Fibroblast of lung (primary cell): ENCODE measurements around the gene PSMD8. TPM values are rescaled to one million over a fixed set of nuclear protein-coding genes. Genes with fewer than 3 reads are reported as not detected.

Source experiments
- DNase-seq, 2 donors: peaks; one replicate each; pipeline versions ENCODE4 v3.0.0 to v3.0.0-alpha.2; 2010; ENCODE audit warnings: low read depth in 2 of 2
- H2AFZ ChIP-seq: 2 replicates; pipeline ENCODE4 v1.5.1; 2012; ENCODE audit warnings: low read length, control low read depth, inconsistent platforms
- H3K27ac ChIP-seq: 2 replicates; pipeline ENCODE4 v1.5.1; 2011; ENCODE audit warnings: low read length, control low read depth; ENCODE audit not compliant: insufficient read depth
- H3K27me3 ChIP-seq: 2 replicates; pipeline ENCODE4 v1.5.1; 2011; ENCODE audit warnings: mild to moderate bottlenecking, low read length; ENCODE audit not compliant: control insufficient read depth, insufficient read depth
- H3K36me3 ChIP-seq: 2 replicates; pipeline ENCODE4 v1.5.1; 2011; ENCODE audit warnings: low read length; ENCODE audit not compliant: control insufficient read depth, insufficient read depth
- H3K4me1 ChIP-seq: 2 replicates; pipeline ENCODE4 v1.5.1; 2011; ENCODE audit warnings: low read length; ENCODE audit not compliant: control insufficient read depth, insufficient read depth; ENCODE audit errors: extremely low read depth
- H3K4me2 ChIP-seq: 2 replicates; pipeline ENCODE4 v1.5.1; 2011; ENCODE audit warnings: low read length, control low read depth; ENCODE audit not compliant: insufficient read depth; ENCODE audit errors: extremely low read depth
- H3K4me3 ChIP-seq, 4 experiments: fragments of 200-600 bp in 1 of 4; sonication (generic) in 1 of 4; replicated peaks in 1 of 4; 2 replicates each; pipeline ENCODE4 v1.5.1; 2011 to 2016; ENCODE audit warnings: low read length in 4 of 4, low read depth in 3 of 4, mild to moderate bottlenecking in 3 of 4, control low read depth in 2 of 4, inconsistent platforms in 1 of 4, mixed read lengths in 1 of 4; ENCODE audit not compliant: insufficient read depth in 1 of 4; ENCODE audit errors: control extremely low read depth in 1 of 4
- H3K79me2 ChIP-seq: 2 replicates; pipeline ENCODE4 v1.5.1; 2012; ENCODE audit warnings: mild to moderate bottlenecking, low read length, inconsistent platforms; ENCODE audit not compliant: control insufficient read depth, insufficient read depth
- H3K9ac ChIP-seq: 2 replicates; pipeline ENCODE4 v1.5.1; 2011; ENCODE audit warnings: mild to moderate bottlenecking, low read length, control low read depth; ENCODE audit not compliant: insufficient read depth
- H3K9me3 ChIP-seq: 2 replicates; pipeline ENCODE4 v1.5.1; 2012; ENCODE audit warnings: low read depth, low read length; ENCODE audit not compliant: control insufficient read depth, insufficient read depth
- H4K20me1 ChIP-seq: 2 replicates; pipeline ENCODE4 v1.5.1; 2011; ENCODE audit warnings: low read length; ENCODE audit not compliant: control insufficient read depth, insufficient read depth; ENCODE audit errors: extremely low read depth
- EZH2 ChIP-seq: IDR thresholded peaks from 2 replicates; pipeline ENCODE4 v1.5.1; 2012; ENCODE audit warnings: low read length, control low read depth, mild to moderate bottlenecking; ENCODE audit errors: missing control alignments
- polyA plus RNA-seq, 2 donors: library from polyadenylated mRNA; depleted of rRNA in 1 of 2; stranded (reverse) in 1 of 2; unstranded in 1 of 2; fragments of >200 nt; gene quantifications; 2 replicates each; pipeline ENCODE4 v1.2.1, GENCODE V29; 2011 to 2012; ENCODE audit warnings: missing spikeins in 1 of 2
- total RNA-seq: library from RNA; depleted of rRNA; stranded (reverse); fragments of >200 nt; gene quantifications from 2 replicates; pipeline ENCODE4 v1.2.1, GENCODE V29; 2014
- TF ChIP-seq, protein P1 (sequence below), 2 donors: IDR thresholded peaks in 1 of 2; conservative IDR thresholded peaks in 1 of 2; 1 replicate in 1 of 2; 2 replicates in 1 of 2; pipeline ENCODE4 v1.5.1; 2011 to 2012; ENCODE audit warnings: low read length in 2 of 2, control low read depth in 1 of 2, inconsistent platforms in 1 of 2, low read depth in 1 of 2, mild to moderate bottlenecking in 1 of 2

PSMD8 gene
- total and polyA plus RNA-seq, 2 donors (not counting 1 experiment from before 2014, with no cell fraction given): 217 to 287 TPM

DNA sequence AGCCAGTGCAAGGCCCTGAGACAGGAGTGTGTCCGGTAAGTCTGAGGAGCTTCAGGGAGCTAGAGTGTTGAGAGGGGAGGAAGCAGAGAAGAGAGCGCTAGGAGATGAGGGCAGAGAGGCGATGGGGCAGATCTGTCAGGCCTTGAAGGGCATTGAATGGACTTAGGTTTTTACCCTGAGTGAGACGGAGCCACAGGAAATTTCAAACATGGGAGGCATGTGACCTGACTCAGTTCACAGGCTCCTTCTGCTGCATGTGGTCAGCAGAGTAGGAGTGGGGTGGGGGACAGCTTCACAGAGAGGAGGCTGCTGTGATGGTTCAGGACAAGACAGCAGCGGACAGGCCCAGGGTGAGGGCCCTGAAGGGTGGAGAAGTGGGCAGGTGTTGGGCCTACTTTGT lies 26.0 kb downstream of the PSMD8 start:
- no peaks in the 10 kb centered on the region for H3K4me1 ChIP-seq
- H3K27ac ChIP-seq: no peak overlapping the region
- peaks cover 2% of the 10 kb centered on the region for H3K36me3 ChIP-seq
- H3K4me2 ChIP-seq: no peak overlapping the region
- H3K9me3 ChIP-seq: no peaks in the 10 kb centered on the region
- no peaks in the 10 kb centered on the region for H3K27me3 ChIP-seq
- H3K9ac ChIP-seq: no peak overlapping the region
- no peak overlapping the region for H3K4me3 ChIP-seq
- no peaks in the 10 kb centered on the region for H4K20me1 ChIP-seq
- no peak for TF ChIP-seq EZH2
- TF ChIP-seq, protein P1, sequence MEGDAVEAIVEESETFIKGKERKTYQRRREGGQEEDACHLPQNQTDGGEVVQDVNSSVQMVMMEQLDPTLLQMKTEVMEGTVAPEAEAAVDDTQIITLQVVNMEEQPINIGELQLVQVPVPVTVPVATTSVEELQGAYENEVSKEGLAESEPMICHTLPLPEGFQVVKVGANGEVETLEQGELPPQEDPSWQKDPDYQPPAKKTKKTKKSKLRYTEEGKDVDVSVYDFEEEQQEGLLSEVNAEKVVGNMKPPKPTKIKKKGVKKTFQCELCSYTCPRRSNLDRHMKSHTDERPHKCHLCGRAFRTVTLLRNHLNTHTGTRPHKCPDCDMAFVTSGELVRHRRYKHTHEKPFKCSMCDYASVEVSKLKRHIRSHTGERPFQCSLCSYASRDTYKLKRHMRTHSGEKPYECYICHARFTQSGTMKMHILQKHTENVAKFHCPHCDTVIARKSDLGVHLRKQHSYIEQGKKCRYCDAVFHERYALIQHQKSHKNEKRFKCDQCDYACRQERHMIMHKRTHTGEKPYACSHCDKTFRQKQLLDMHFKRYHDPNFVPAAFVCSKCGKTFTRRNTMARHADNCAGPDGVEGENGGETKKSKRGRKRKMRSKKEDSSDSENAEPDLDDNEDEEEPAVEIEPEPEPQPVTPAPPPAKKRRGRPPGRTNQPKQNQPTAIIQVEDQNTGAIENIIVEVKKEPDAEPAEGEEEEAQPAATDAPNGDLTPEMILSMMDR (conservative IDR thresholded peaks at IDR 0.05 in 1 of 2, IDR thresholded peaks at IDR 0.05 in 1 of 2; ENCODE audit: low read depth in 1 of 2, low read length in 2 of 2): no peak
- peak in 1 of 2 donors; percentile 44 for DNase-seq
- no peak overlapping the region for H2AFZ ChIP-seq
- H3K79me2 ChIP-seq: no peaks in the 10 kb centered on the region

DNA sequence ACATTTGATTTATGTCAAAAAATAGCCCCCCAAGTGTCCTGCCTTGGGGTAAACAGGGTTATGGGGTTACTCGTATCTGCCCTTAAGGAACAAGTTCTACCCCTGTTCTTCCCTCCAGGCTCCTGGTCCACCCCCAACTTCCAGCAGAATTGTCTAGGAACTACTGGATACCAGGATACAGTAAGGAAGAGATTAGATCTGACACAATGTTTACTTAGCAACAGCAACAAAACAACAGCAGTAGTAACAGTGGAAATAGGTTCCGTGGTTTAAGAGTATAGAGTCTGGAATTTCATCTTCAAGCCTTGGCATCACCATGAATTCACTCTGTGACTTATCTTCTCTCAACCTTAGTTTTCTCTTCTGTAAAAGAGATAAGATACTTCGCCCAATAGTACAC lies 26.8 kb downstream of the PSMD8 start:
- no peak overlapping the region for H3K9ac ChIP-seq
- DNase-seq: peak in 1 of 2 donors; percentile 53
- TF ChIP-seq, protein P1 (conservative IDR thresholded peaks at IDR 0.05 in 1 of 2, IDR thresholded peaks at IDR 0.05 in 1 of 2; ENCODE audit: low read depth in 1 of 2, low read length in 2 of 2): no peak
- no peak for TF ChIP-seq EZH2
- no peaks in the 10 kb centered on the region for H3K4me1 ChIP-seq
- H3K36me3 ChIP-seq: peaks cover 2% of the 10 kb centered on the region
- H3K27me3 ChIP-seq: no peaks in the 10 kb centered on the region
- no peak overlapping the region for H3K4me2 ChIP-seq
- H3K4me3 ChIP-seq: no peak overlapping the region
- no peaks in the 10 kb centered on the region for H3K79me2 ChIP-seq
- no peak overlapping the region for H2AFZ ChIP-seq
- no peak overlapping the region for H3K27ac ChIP-seq
- no peaks in the 10 kb centered on the region for H4K20me1 ChIP-seq
- H3K9me3 ChIP-seq: no peaks in the 10 kb centered on the region

DNA sequence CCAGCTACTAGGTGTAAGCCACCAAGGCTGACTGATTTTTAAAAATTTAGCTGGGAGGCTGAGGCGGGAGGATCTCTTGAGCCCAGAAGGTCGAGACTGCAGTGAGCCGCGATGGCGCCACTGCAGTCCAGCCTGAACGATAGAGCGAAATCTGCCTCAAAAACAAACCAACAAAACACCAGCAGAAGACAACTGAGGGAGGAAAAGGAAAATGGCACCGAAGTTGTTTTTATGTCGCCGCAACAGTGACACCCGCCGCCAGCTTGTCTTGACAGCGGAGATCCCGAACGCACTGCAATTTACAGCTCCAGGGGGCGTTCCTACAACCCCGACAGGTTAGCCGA lies 28.2 kb downstream of the PSMD8 start:
- Histone ChIP-seq H3K79me2 (no peaks in the 10 kb centered on the region), H3K9ac (no peak overlapping the region), H3K4me3 (peak overlapping the region; percentile 41 to 55 (median 45)), H3K4me1 (no peaks in the 10 kb centered on the region), H3K27me3 (no peaks in the 10 kb centered on the region), H3K4me2 (peak overlapping the region; percentile 88), H3K36me3 (peaks cover 2% of the 10 kb centered on the region), H3K9me3 (no peaks in the 10 kb centered on the region), H2AFZ (peak overlapping the region; percentile 78), H4K20me1 (no peaks in the 10 kb centered on the region), H3K27ac (no peak overlapping the region)
- TF ChIP-seq EZH2: no peak
- DNase-seq: no peak
